Panc1 (cell line): ENCODE results near the gene GPC3. TPM values are rescaled to one million over a fixed set of nuclear protein-coding genes. Genes with fewer than 3 reads are reported as not detected.

Source experiments
- ATAC-seq: fragments of 200-7000 bp; cut with Tn5 transposase; 2 replicates; pipeline ENCODE4 v1.9.1; 2020; ENCODE audit warnings: mild to moderate bottlenecking, moderate library complexity
- BruUV-seq: library from RNA; stranded (reverse); fragments of 400-500 nt; replicated peaks from 2 replicates; lab custom pipeline; 2021; lab: Mats Ljungman, UMichigan
- CTCF ChIA-PET: fragments of 300-600 bp; sonication (Branson Sonifier 250); formaldehyde crosslinking; loops from one replicate; lab custom pipeline; 2022; ENCODE audit warnings: antibody characterized with exemption; lab: Charles Lee
- POLR2A ChIA-PET: fragments of 300-600 bp; sonication (Branson Sonifier 250); formaldehyde crosslinking; loops from one replicate; lab custom pipeline; 2022; ENCODE audit warnings: antibody characterized with exemption; lab: Charles Lee
- DNase-seq: peaks from one replicate; pipeline ENCODE4 v3.0.0-alpha.2; 2010; ENCODE audit warnings: low read depth, low spot score
- H3K27ac ChIP-seq: 2 replicates; pipeline ENCODE4 v1.5.1; 2011; ENCODE audit warnings: mild to moderate bottlenecking, low read length, inconsistent platforms
- H3K27me3 ChIP-seq: fragments of 200-500 bp; sonication (Bioruptor generic); 2 replicates; pipeline ENCODE4 v1.6.0; 2014; ENCODE audit warnings: low read length, inconsistent platforms; ENCODE audit not compliant: control insufficient read depth, insufficient read depth
- H3K36me3 ChIP-seq: fragments of 200-500 bp; sonication (Bioruptor generic); 2 replicates; pipeline ENCODE4 v1.5.1; 2014; ENCODE audit warnings: inconsistent platforms, mild to moderate bottlenecking, low read length, moderate library complexity; ENCODE audit not compliant: control insufficient read depth, insufficient read depth
- H3K4me1 ChIP-seq: 2 replicates; pipeline ENCODE4 v1.5.1; 2011; ENCODE audit warnings: inconsistent platforms, mild to moderate bottlenecking, low read length, moderate library complexity; ENCODE audit not compliant: control insufficient read depth, insufficient read depth
- H3K4me3 ChIP-seq, 2 experiments: 2 replicates each; pipeline ENCODE4 v1.5.1; 2011 to 2012; ENCODE audit warnings: low read depth in 2 of 2, low read length in 2 of 2, mild to moderate bottlenecking in 2 of 2, inconsistent platforms in 1 of 2, moderate library complexity in 1 of 2
- H3K9me3 ChIP-seq: fragments of 200-500 bp; sonication (Bioruptor generic); 2 replicates; pipeline ENCODE4 v1.5.1; 2014; ENCODE audit warnings: low read depth, mild to moderate bottlenecking, inconsistent platforms, low read length, moderate library complexity; ENCODE audit not compliant: control insufficient read depth, insufficient read depth
- POLR2AphosphoS5 ChIP-seq: IDR thresholded peaks from 2 replicates; pipeline ENCODE4 v1.6.1; 2012; ENCODE audit warnings: mild to moderate bottlenecking, low read depth, low read length, moderate library complexity
- REST ChIP-seq, 2 experiments: IDR thresholded peaks; 2 replicates each; pipeline ENCODE4 v1.6.1; 2011 to 2012; ENCODE audit warnings: low read depth in 2 of 2, control low read depth in 1 of 2, low read length in 1 of 2, mild to moderate bottlenecking in 1 of 2, moderate library complexity in 1 of 2; ENCODE audit not compliant: insufficient read depth in 1 of 2
- SIN3A ChIP-seq: IDR thresholded peaks from 2 replicates; pipeline ENCODE4 v1.6.1; 2012; ENCODE audit warnings: low read depth, mild to moderate bottlenecking, low read length, moderate library complexity, borderline replicate concordance; ENCODE audit not compliant: insufficient read depth
- TCF7L2 ChIP-seq: IDR thresholded peaks from 2 replicates; pipeline ENCODE4 v1.6.1; 2011; ENCODE audit warnings: mild to moderate bottlenecking, low read depth, low read length, inconsistent platforms
- in situ Hi-C: cut with HindIII; loops from 2 replicates; pipeline ENCODE4 v1.10.0; 2016; ENCODE audit warnings: low sequenced_read_pairs, low pct_unique_long_range_greater_than_20kb
- intact Hi-C: fragments of 100-400 bp; cut with micrococcal nuclease; formaldehyde crosslinking; loops from one replicate; pipeline ENCODE4 v1.10.0; 2022; ENCODE audit not compliant: unreplicated experiment
- total RNA-seq: library from RNA; stranded (reverse); gene quantifications from one replicate; pipeline ENCODE4 v1.2.1, GENCODE V29; 2021; ENCODE audit not compliant: unreplicated experiment
- TF ChIP-seq, protein P1 (sequence below): fragments of 450-650 bp; IDR thresholded peaks from 2 replicates; pipeline ENCODE4 v1.5.1; 2017; ENCODE audit warnings: mild to moderate bottlenecking

Gene GPC3
- total RNA-seq, 1 experiment from 2014 or later: 0.95 TPM

- in situ Hi-C loops: no loop called here
- TF ChIP-seq, protein P1, sequence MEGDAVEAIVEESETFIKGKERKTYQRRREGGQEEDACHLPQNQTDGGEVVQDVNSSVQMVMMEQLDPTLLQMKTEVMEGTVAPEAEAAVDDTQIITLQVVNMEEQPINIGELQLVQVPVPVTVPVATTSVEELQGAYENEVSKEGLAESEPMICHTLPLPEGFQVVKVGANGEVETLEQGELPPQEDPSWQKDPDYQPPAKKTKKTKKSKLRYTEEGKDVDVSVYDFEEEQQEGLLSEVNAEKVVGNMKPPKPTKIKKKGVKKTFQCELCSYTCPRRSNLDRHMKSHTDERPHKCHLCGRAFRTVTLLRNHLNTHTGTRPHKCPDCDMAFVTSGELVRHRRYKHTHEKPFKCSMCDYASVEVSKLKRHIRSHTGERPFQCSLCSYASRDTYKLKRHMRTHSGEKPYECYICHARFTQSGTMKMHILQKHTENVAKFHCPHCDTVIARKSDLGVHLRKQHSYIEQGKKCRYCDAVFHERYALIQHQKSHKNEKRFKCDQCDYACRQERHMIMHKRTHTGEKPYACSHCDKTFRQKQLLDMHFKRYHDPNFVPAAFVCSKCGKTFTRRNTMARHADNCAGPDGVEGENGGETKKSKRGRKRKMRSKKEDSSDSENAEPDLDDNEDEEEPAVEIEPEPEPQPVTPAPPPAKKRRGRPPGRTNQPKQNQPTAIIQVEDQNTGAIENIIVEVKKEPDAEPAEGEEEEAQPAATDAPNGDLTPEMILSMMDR: no peak
- TF ChIP-seq REST (IDR thresholded peaks at IDR 0.05; ENCODE audit: insufficient read depth in 1 of 2, low read depth in 2 of 2, low read length in 1 of 2) (no peak), SIN3A (no peak), TCF7L2 (no peak), POLR2AphosphoS5 (no peak)
- H3K9me3 ChIP-seq: no peaks in the 10 kb centered on the region
- H3K27me3 ChIP-seq: no peaks in the 10 kb centered on the region
- DNase-seq (no peak), ATAC-seq (no peak)
- intact Hi-C loops: no loop called here
- CTCF ChIA-PET: no interaction called here
- no peak overlapping the region for H3K4me3 ChIP-seq
- H3K4me1 ChIP-seq: no peaks in the 10 kb centered on the region
- POLR2A ChIA-PET: no interaction called here
- no peak overlapping the region for H3K27ac ChIP-seq
- no TSS peak for BruUV-seq
- no peaks in the 10 kb centered on the region for H3K36me3 ChIP-seq
These were observed 425.5 kb downstream of the GPC3 start for GRCh38 chrX:133559909-133560308.

DNA sequence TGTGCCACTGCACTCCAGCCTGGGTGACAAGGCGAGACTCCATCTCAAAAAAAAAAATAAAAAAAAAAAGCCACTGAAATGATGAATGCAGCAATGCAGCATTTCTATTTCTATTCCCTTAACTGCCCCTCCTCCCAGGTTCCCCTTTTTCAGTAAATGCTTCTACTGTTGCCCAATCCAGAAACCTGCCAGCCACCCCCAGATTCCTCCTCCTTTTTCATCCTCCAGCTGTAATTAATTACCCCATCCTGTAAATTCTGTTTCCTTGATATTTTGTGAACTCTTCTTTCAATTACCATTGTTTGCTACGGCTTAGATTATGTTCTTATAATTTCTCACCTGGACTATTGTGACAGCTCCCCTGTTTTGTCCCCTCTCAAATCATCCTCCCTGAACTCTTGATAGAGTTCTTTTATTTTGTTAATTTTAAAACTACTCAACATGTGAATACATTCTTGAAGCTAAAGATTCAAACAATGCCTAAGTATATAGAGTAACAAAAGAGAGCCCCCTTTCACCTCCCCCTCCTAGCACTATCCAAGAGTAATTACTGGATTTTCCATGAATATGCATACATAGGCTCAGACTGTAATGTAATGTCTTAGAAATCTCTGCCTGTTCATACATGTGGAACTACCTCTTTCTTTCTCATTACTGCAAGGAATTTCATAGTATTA is 429.5 kb downstream of the GPC3 start:
- Histone ChIP-seq H3K27me3 (no peaks in the 10 kb centered on the region), H3K27ac (no peak overlapping the region), H3K9me3 (no peaks in the 10 kb centered on the region), H3K4me1 (no peaks in the 10 kb centered on the region), H3K4me3 (no peak overlapping the region), H3K36me3 (no peaks in the 10 kb centered on the region)
- ChIA-PET CTCF (no interaction called here), POLR2A (no interaction called here)
- ATAC-seq (no peak), DNase-seq (no peak)
- intact Hi-C loops: no loop called here
- TF ChIP-seq SIN3A (no peak), POLR2AphosphoS5 (no peak), REST (IDR thresholded peaks at IDR 0.05; ENCODE audit: insufficient read depth in 1 of 2, low read depth in 2 of 2, low read length in 1 of 2) (no peak), TCF7L2 (no peak)
- TF ChIP-seq, protein P1: no peak
- in situ Hi-C loops: no loop called here
- no TSS peak for BruUV-seq
